Adrenal gland (tissue), 5 donors: ENCODE results near the gene FBXO30.

Experiments
- CTCF ChIP-seq, 6 experiments: fragments of 450-650 bp in 4 of 6; fragments of 200-600 bp in 2 of 6; sonication (generic) in 1 of 6; IDR thresholded peaks; 1 replicate in 5 of 6; 2 replicates in 1 of 6; pipeline versions ENCODE4 v1.5.1 to v1.8.0; 2016 to 2021; ENCODE audit warnings: antibody characterized with exemption in 6 of 6, mild to moderate bottlenecking in 2 of 6, moderate library complexity in 1 of 6
- POLR2A ChIP-seq, 2 donors: fragments of 450-650 bp; IDR thresholded peaks; one replicate each; pipeline ENCODE4 v1.6.1; 2017; ENCODE audit warnings: antibody characterized with exemption in 2 of 2, mild to moderate bottlenecking in 2 of 2, moderate library complexity in 1 of 2
- donor health status: DM: no; HTN: no; CAD: no.

GRCh38 chr6:145839653-145840052, 25.1 kb upstream of the FBXO30 start:
- no peak for TF ChIP-seq POLR2A (IDR thresholded peaks at IDR 0.05)
- TF ChIP-seq CTCF (IDR thresholded peaks at IDR 0.05), result no peak
